ENCODE measurements around the gene HAT1. TPM values are rescaled to one million over a fixed set of nuclear protein-coding genes. Genes with fewer than 3 reads are reported as not detected.

The HAT1 gene
- total RNA-seq, 1 donor = 46.6 TPM

- no peak for TF ChIP-seq CTCF (IDR thresholded peaks at IDR 0.05; ENCODE audit: insufficient read depth, low read depth, low read length)
- no peak overlapping the region for H3K4me3 ChIP-seq (ENCODE audit: low read depth, low read length)
- DNase-seq (ENCODE audit: low read depth) = peak; percentile 11
Observed at GRCh38 chr2:171882089-171882769, 40.0 kb upstream of the HAT1 start.

GRCh38 chr2:171883275-171883893, 38.9 kb upstream of the HAT1 start:
- no peak for TF ChIP-seq CTCF (IDR thresholded peaks at IDR 0.05; ENCODE audit: insufficient read depth, low read depth, low read length)
- H3K4me3 ChIP-seq (ENCODE audit: low read depth, low read length) = no peak overlapping the region
- no peak for DNase-seq (ENCODE audit: low read depth)

- no peak overlapping the region for H3K4me3 ChIP-seq (ENCODE audit: low read depth, low read length)
- DNase-seq (ENCODE audit: low read depth) = no peak
- no peak for TF ChIP-seq CTCF (IDR thresholded peaks at IDR 0.05; ENCODE audit: insufficient read depth, low read depth, low read length)
Observed at GRCh38 chr2:171889333-171889732, 32.9 kb upstream of the HAT1 start.

GRCh38 chr2:171889808-171890207, 32.5 kb upstream of the HAT1 start:
- H3K4me3 ChIP-seq (ENCODE audit: low read depth, low read length) = no peak overlapping the region
- TF ChIP-seq CTCF (IDR thresholded peaks at IDR 0.05; ENCODE audit: insufficient read depth, low read depth, low read length) = no peak
- DNase-seq (ENCODE audit: low read depth) = no peak

GRCh38 chr2:171893196-171893823, 29.0 kb upstream of the HAT1 start:
- peak overlapping the region; percentile 76 for H3K4me3 ChIP-seq (ENCODE audit: low read depth, low read length)
- TF ChIP-seq CTCF (IDR thresholded peaks at IDR 0.05; ENCODE audit: insufficient read depth, low read depth, low read length) = no peak
- peak; percentile 26 for DNase-seq (ENCODE audit: low read depth)

GRCh38 chr2:171893824-171894611, 28.2 kb upstream of the HAT1 start, which contains the start of gene SLC25A12:
TSS of gene SLC25A12 (minus strand) at chr2:171894244. CDS start at chr2:171894214, 30 bp downstream.
- peak; percentile 74 for DNase-seq (ENCODE audit: low read depth)
- H3K4me3 ChIP-seq (ENCODE audit: low read depth, low read length) = peak within 1 kb of the TSS; percentile 76
- no peak for TF ChIP-seq CTCF (IDR thresholded peaks at IDR 0.05; ENCODE audit: insufficient read depth, low read depth, low read length)
